Panc1 (cell line): ENCODE data around the gene ARHGEF25. TPM values are rescaled to one million over a fixed set of nuclear protein-coding genes. Genes with fewer than 3 reads are reported as not detected.

Experiments
- ATAC-seq: fragments of 200-7000 bp; cut with Tn5 transposase; 2 replicates; pipeline ENCODE4 v1.9.1; 2020; ENCODE audit warnings: mild to moderate bottlenecking, moderate library complexity
- BruUV-seq: library from RNA; stranded (reverse); fragments of 400-500 nt; replicated peaks from 2 replicates; lab custom pipeline; 2021; lab: Mats Ljungman, UMichigan
- CTCF ChIA-PET: fragments of 300-600 bp; sonication (Branson Sonifier 250); formaldehyde crosslinking; loops from one replicate; lab custom pipeline; 2022; ENCODE audit warnings: antibody characterized with exemption; lab: Charles Lee
- POLR2A ChIA-PET: fragments of 300-600 bp; sonication (Branson Sonifier 250); formaldehyde crosslinking; loops from one replicate; lab custom pipeline; 2022; ENCODE audit warnings: antibody characterized with exemption; lab: Charles Lee
- DNase-seq: peaks from one replicate; pipeline ENCODE4 v3.0.0-alpha.2; 2010; ENCODE audit warnings: low read depth, low spot score
- H3K27ac ChIP-seq: 2 replicates; pipeline ENCODE4 v1.5.1; 2011; ENCODE audit warnings: mild to moderate bottlenecking, low read length, inconsistent platforms
- H3K27me3 ChIP-seq: fragments of 200-500 bp; sonication (Bioruptor generic); 2 replicates; pipeline ENCODE4 v1.6.0; 2014; ENCODE audit warnings: low read length, inconsistent platforms; ENCODE audit not compliant: control insufficient read depth, insufficient read depth
- H3K36me3 ChIP-seq: fragments of 200-500 bp; sonication (Bioruptor generic); 2 replicates; pipeline ENCODE4 v1.5.1; 2014; ENCODE audit warnings: inconsistent platforms, mild to moderate bottlenecking, low read length, moderate library complexity; ENCODE audit not compliant: control insufficient read depth, insufficient read depth
- H3K4me1 ChIP-seq: 2 replicates; pipeline ENCODE4 v1.5.1; 2011; ENCODE audit warnings: inconsistent platforms, mild to moderate bottlenecking, low read length, moderate library complexity; ENCODE audit not compliant: control insufficient read depth, insufficient read depth
- H3K4me3 ChIP-seq, 2 experiments: 2 replicates each; pipeline ENCODE4 v1.5.1; 2011 to 2012; ENCODE audit warnings: low read depth in 2 of 2, low read length in 2 of 2, mild to moderate bottlenecking in 2 of 2, inconsistent platforms in 1 of 2, moderate library complexity in 1 of 2
- H3K9me3 ChIP-seq: fragments of 200-500 bp; sonication (Bioruptor generic); 2 replicates; pipeline ENCODE4 v1.5.1; 2014; ENCODE audit warnings: low read depth, mild to moderate bottlenecking, inconsistent platforms, low read length, moderate library complexity; ENCODE audit not compliant: control insufficient read depth, insufficient read depth
- POLR2AphosphoS5 ChIP-seq: IDR thresholded peaks from 2 replicates; pipeline ENCODE4 v1.6.1; 2012; ENCODE audit warnings: mild to moderate bottlenecking, low read depth, low read length, moderate library complexity
- SIN3A ChIP-seq: IDR thresholded peaks from 2 replicates; pipeline ENCODE4 v1.6.1; 2012; ENCODE audit warnings: low read depth, mild to moderate bottlenecking, low read length, moderate library complexity, borderline replicate concordance; ENCODE audit not compliant: insufficient read depth
- TCF7L2 ChIP-seq: IDR thresholded peaks from 2 replicates; pipeline ENCODE4 v1.6.1; 2011; ENCODE audit warnings: mild to moderate bottlenecking, low read depth, low read length, inconsistent platforms
- in situ Hi-C: cut with HindIII; loops from 2 replicates; pipeline ENCODE4 v1.10.0; 2016; ENCODE audit warnings: low sequenced_read_pairs, low pct_unique_long_range_greater_than_20kb
- intact Hi-C: fragments of 100-400 bp; cut with micrococcal nuclease; formaldehyde crosslinking; loops from one replicate; pipeline ENCODE4 v1.10.0; 2022; ENCODE audit not compliant: unreplicated experiment
- total RNA-seq: library from RNA; stranded (reverse); gene quantifications from one replicate; pipeline ENCODE4 v1.2.1, GENCODE V29; 2021; ENCODE audit not compliant: unreplicated experiment
- TF ChIP-seq, protein P1 (sequence below), 2 experiments: IDR thresholded peaks; 2 replicates each; pipeline ENCODE4 v1.6.1; 2011 to 2012; ENCODE audit warnings: low read depth in 2 of 2, control low read depth in 1 of 2, low read length in 1 of 2, mild to moderate bottlenecking in 1 of 2, moderate library complexity in 1 of 2; ENCODE audit not compliant: insufficient read depth in 1 of 2
- TF ChIP-seq, protein P2 (sequence below): fragments of 450-650 bp; IDR thresholded peaks from 2 replicates; pipeline ENCODE4 v1.5.1; 2017; ENCODE audit warnings: mild to moderate bottlenecking

The ARHGEF25 gene
- total RNA-seq, 1 experiment from 2014 or later: 10.5 TPM

DNA sequence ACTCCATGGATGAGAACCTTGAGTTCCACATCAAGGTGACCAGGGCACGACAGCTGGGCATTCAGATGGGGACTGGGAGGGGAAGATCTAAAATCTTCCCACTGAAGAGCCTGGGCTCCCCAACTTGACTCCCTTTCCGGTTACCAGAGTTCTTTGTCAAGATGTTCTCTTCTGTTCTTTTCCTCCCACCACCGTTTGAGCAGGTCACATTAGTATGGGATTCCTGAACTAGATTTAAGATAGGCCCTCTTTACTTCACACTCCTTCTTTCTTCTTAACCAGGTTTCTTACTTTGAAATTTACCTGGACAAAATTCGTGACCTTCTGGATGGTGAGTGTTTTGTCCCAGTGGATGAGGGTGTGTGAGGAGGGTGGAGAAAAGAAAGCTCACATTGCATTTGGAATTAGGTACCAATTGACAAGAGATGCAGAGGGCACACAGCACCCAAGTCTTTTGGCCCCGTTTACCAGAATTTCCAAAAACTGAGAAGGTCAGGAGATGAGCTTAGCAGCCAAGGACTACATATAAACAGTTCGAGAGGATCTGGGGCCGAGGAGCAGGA lies 47.0 kb upstream of the ARHGEF25 start:
- intact Hi-C loops: no loop called here
- CTCF ChIA-PET: interaction anchor here (0.5 to 0.9 kb wide), 2 partner anchors 58 kb away, joined by 3 to 9 read pairs; no protein-coding TSS in a partner anchor
- in situ Hi-C loops: no loop called here

DNA sequence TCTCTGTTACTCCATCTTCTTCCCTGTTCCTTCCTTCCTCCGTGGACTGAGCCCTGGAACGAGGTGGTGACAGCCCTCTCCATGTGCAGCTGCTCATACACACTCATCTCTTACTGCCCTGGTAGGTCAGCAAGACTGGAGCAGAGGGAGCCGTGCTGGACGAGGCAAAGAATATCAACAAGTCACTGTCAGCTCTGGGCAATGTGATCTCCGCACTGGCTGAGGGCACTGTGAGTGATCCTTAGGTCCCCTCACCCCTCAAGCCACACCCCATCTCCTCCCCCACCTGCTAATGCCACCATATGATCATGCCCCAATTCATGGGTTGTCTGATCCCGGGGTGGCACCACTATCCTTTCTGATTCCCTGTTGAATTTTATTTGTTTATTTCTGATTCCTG lies 42.4 kb upstream of the ARHGEF25 start:
- in situ Hi-C loops (no loop called here), intact Hi-C loops (no loop called here)
- TF ChIP-seq TCF7L2 (no peak), SIN3A (no peak), POLR2AphosphoS5 (no peak)
- TF ChIP-seq, protein P1, sequence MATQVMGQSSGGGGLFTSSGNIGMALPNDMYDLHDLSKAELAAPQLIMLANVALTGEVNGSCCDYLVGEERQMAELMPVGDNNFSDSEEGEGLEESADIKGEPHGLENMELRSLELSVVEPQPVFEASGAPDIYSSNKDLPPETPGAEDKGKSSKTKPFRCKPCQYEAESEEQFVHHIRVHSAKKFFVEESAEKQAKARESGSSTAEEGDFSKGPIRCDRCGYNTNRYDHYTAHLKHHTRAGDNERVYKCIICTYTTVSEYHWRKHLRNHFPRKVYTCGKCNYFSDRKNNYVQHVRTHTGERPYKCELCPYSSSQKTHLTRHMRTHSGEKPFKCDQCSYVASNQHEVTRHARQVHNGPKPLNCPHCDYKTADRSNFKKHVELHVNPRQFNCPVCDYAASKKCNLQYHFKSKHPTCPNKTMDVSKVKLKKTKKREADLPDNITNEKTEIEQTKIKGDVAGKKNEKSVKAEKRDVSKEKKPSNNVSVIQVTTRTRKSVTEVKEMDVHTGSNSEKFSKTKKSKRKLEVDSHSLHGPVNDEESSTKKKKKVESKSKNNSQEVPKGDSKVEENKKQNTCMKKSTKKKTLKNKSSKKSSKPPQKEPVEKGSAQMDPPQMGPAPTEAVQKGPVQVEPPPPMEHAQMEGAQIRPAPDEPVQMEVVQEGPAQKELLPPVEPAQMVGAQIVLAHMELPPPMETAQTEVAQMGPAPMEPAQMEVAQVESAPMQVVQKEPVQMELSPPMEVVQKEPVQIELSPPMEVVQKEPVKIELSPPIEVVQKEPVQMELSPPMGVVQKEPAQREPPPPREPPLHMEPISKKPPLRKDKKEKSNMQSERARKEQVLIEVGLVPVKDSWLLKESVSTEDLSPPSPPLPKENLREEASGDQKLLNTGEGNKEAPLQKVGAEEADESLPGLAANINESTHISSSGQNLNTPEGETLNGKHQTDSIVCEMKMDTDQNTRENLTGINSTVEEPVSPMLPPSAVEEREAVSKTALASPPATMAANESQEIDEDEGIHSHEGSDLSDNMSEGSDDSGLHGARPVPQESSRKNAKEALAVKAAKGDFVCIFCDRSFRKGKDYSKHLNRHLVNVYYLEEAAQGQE (IDR thresholded peaks at IDR 0.05; ENCODE audit: insufficient read depth in 1 of 2, low read depth in 2 of 2, low read length in 1 of 2): no peak
- TF ChIP-seq, protein P2, sequence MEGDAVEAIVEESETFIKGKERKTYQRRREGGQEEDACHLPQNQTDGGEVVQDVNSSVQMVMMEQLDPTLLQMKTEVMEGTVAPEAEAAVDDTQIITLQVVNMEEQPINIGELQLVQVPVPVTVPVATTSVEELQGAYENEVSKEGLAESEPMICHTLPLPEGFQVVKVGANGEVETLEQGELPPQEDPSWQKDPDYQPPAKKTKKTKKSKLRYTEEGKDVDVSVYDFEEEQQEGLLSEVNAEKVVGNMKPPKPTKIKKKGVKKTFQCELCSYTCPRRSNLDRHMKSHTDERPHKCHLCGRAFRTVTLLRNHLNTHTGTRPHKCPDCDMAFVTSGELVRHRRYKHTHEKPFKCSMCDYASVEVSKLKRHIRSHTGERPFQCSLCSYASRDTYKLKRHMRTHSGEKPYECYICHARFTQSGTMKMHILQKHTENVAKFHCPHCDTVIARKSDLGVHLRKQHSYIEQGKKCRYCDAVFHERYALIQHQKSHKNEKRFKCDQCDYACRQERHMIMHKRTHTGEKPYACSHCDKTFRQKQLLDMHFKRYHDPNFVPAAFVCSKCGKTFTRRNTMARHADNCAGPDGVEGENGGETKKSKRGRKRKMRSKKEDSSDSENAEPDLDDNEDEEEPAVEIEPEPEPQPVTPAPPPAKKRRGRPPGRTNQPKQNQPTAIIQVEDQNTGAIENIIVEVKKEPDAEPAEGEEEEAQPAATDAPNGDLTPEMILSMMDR: no peak
- H3K27me3 ChIP-seq: no peaks in the 10 kb centered on the region
- CTCF ChIA-PET: no interaction called here
- H3K4me1 ChIP-seq: no peaks in the 10 kb centered on the region
- ATAC-seq (no peak), DNase-seq (no peak)
- no peaks in the 10 kb centered on the region for H3K36me3 ChIP-seq
- no peak overlapping the region for H3K4me3 ChIP-seq
- H3K27ac ChIP-seq: no peak overlapping the region
- no peaks in the 10 kb centered on the region for H3K9me3 ChIP-seq
- no TSS peak for BruUV-seq
- POLR2A ChIA-PET: no interaction called here

More for the DNA sequence above, 47.0 kb upstream of the ARHGEF25 start:
- Histone ChIP-seq H3K4me3 (no peak overlapping the region), H3K4me1 (no peaks in the 10 kb centered on the region), H3K9me3 (no peaks in the 10 kb centered on the region), H3K27me3 (no peaks in the 10 kb centered on the region), H3K27ac (no peak overlapping the region), H3K36me3 (no peaks in the 10 kb centered on the region)
- TF ChIP-seq POLR2AphosphoS5: no peak
- TF ChIP-seq TCF7L2: no peak
- TF ChIP-seq, protein P1 (IDR thresholded peaks at IDR 0.05; ENCODE audit: insufficient read depth in 1 of 2, low read depth in 2 of 2, low read length in 1 of 2): no peak
- TF ChIP-seq, protein P2: no peak
- no TSS peak for BruUV-seq
- POLR2A ChIA-PET: no interaction called here
- no peak for DNase-seq
- no peak for ATAC-seq
